Renal cortex interstitium (tissue), 11 donors: Measurements from ENCODE around the gene PPARGC1A. TPM values are rescaled to one million over a fixed set of nuclear protein-coding genes. Genes with fewer than 3 reads are reported as not detected.

Experiments used
- DNase-seq, 11 donors: peaks; one replicate each; pipeline ENCODE4 v3.0.0-alpha.2; 2013; ENCODE audit warnings: low read depth in 9 of 11, low spot score in 4 of 11; ENCODE audit errors: extremely low read depth in 1 of 11
- polyA plus RNA-seq, 3 donors: library from polyadenylated mRNA; unstranded; fragments of 120-200 nt; gene quantifications; one replicate each; pipeline ENCODE4 v1.2.1, GENCODE V29; 2013; ENCODE audit not compliant: insufficient read length in 3 of 3

The PPARGC1A gene
- polyA plus RNA-seq, 3 donors, result 23.3 to 37.3 (median 30.0) TPM

GRCh38 chr4:23762551-23762950 is 127.3 kb downstream of the PPARGC1A start:
- no peak for DNase-seq

GRCh38 chr4:23759066-23759465 is 130.8 kb downstream of the PPARGC1A start:
- DNase-seq, result no peak

DNA sequence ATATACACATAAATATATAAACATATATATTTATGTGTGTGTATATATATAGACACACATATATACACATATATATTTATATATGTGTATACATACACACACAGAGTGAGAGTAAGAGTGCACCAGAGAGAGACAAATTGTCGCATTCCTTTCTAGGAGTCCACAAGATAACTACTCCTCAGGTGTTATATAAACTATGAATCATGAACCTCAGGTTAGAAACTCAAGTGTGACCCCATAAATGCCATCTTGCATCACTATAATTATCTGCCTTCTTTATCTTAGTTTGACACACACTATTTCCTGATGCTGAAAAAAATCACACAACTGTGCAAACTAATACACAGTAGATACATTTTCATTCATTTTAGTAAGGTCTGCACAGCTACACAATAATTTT is 135.2 kb downstream of the PPARGC1A start:
- DNase-seq, result no peak

- DNase-seq, result no peak
Observed at GRCh38 chr4:23750125-23750524, 139.7 kb downstream of the PPARGC1A start.

DNA sequence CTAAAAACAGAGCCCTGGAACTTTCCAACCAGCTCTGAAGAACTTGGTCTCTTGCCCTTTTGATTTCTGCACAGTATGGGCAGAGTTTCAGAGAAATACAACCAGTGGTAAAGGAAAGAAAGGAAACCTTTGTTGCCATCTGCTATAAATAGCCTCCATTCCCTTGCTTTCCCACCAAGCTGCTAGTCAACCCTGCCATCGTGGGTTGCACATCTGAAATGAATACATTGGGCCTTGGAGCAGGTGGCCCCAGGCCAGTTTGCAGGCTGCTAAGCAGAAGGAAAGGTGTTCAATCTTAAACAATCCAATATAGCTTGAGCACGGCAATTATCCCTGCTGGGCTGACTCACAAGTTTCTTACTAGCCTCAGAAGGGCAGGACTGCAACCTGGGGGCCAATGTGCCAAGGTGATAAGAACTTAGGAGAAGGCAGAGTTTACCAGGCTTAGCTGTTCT is 142.5 kb downstream of the PPARGC1A start:
- DNase-seq, result no peak

DNA sequence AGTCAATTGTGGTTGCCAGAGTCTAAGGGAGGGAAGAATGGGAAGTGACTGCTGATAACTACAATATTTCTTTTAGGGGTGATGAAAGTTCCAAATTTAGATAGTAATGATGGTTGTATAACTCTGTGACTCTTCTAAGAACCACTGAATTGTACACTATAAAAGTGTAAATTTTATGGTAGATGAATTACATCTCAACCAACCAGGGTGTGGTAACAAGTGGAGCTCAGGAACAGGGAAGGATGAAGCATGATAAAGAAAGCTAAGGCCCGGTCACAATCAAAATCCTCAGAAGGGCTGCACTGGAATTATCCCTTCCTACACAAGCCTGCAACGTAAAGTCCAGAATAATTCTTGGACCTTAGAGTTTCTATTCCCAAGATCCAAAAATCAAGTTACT is 143.2 kb downstream of the PPARGC1A start:
- DNase-seq, result no peak

DNA sequence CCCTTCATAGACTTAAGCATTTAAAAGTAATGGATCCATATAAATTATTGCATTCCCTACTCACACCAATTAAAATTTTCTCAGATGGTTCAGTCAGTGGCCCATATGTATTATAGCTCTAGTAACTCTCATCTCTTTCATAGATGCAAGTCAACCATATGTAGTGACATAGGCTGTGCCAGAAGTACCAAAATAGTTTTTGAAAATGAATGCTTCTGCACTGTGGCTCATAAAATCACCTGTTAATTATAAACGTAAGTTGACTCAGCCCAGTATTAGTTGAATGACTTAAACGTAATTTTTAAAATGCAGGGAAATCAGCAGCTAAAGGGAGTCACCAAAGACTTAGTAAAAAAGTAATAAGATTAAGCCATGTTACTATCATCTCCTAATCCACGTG is 143.8 kb downstream of the PPARGC1A start:
- DNase-seq, result no peak

DNA sequence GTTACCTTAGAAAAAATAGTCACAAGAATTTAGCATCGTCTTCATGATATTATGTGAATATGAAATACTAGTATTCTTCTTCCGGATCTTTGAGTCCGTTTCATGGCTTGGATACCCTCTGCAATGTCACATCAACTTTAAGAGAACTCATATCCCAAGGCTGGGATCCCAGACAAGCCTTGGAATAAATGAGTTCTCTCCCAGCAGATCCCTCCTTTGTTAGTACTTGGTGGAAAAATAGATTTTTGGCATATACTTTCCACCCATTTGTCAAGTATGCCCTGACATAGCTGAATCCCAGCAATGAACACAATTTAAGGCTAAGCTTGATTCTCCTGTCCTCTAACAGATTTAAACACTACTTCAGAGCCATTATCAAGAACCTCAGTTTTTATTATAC is 144.5 kb downstream of the PPARGC1A start:
- DNase-seq, result no peak
